GM12891 (cell line): ENCODE data around the gene STEEP1.

Experiments
- POLR2A ChIP-seq: IDR thresholded peaks from 2 replicates; pipeline ENCODE4 v1.6.1; 2011; ENCODE audit warnings: low read depth, low read length, control low read depth
- POLR2AphosphoS5 ChIP-seq: IDR thresholded peaks from 2 replicates; pipeline ENCODE4 v1.6.1; 2011; ENCODE audit warnings: low read depth, low read length, control low read depth
- POU2F2 ChIP-seq: IDR thresholded peaks from 2 replicates; pipeline ENCODE4 v1.6.1; 2011; ENCODE audit warnings: low read depth, mild to moderate bottlenecking, control low read depth, low read length, moderate library complexity
- SPI1 ChIP-seq: IDR thresholded peaks from 2 replicates; pipeline ENCODE4 v1.6.1; 2011; ENCODE audit warnings: low read depth, low read length, control low read depth
- TAF1 ChIP-seq: IDR thresholded peaks from 2 replicates; pipeline ENCODE4 v1.6.1; 2011; ENCODE audit warnings: low read depth, low read length, control low read depth

DNA sequence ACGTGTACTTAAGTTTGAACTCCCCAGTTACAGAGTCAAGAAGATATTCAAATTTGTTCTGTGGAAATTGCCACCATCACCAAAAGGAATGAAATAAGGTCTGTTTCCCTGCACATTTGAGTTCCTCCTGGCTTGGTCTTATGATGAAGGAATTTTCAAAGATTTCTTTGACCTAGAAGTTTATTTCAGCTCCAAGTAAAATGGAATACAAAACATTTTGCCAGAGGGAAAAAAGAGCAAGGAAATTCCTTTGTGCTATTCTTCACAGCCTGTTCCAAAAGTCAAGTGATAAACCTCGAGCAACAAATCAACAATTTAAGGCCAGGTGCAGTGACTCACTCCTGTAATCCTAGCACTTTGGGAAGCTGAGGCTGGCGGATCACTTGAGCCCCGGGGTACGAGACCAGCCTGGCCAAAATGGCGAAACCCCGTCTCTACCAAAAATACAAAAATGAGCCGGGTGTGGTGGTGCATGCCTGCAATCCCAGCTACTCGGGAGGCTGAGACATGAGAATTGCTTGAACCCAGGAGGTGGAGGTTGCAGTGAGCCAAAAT is 37.6 kb upstream of the STEEP1 start:
- TF ChIP-seq POLR2AphosphoS5 (no peak), POLR2A (no peak), TAF1 (no peak), SPI1 (no peak), POU2F2 (no peak)
